Ishikawa (cell line): Measurements from ENCODE around the gene SHC2.

Source experiments
- CEBPB ChIP-seq: IDR thresholded peaks from 2 replicates; pipeline ENCODE4 v1.6.1; 2012
- CREB1 ChIP-seq: IDR thresholded peaks from 2 replicates; pipeline ENCODE4 v1.6.1; 2012; ENCODE audit warnings: low read depth
- EGR1 ChIP-seq: IDR thresholded peaks from 2 replicates; pipeline ENCODE4 v1.6.1; 2012
- EP300 ChIP-seq: IDR thresholded peaks from 2 replicates; pipeline ENCODE4 v1.6.1; 2012; ENCODE audit warnings: borderline replicate concordance
- FOXM1 ChIP-seq: IDR thresholded peaks from 2 replicates; pipeline ENCODE4 v1.6.1; 2012; ENCODE audit warnings: low read depth, borderline replicate concordance
- MAX ChIP-seq: IDR thresholded peaks from 2 replicates; pipeline ENCODE4 v1.6.1; 2012
- NFIC ChIP-seq: IDR thresholded peaks from 2 replicates; pipeline ENCODE4 v1.6.1; 2012
- RAD21 ChIP-seq: IDR thresholded peaks from 2 replicates; pipeline ENCODE4 v1.6.1; 2012; ENCODE audit warnings: low read depth
- REST ChIP-seq: IDR thresholded peaks from 2 replicates; pipeline ENCODE4 v1.6.1; 2012; ENCODE audit warnings: low read depth, mild to moderate bottlenecking
- TAF1 ChIP-seq: IDR thresholded peaks from 2 replicates; pipeline ENCODE4 v1.6.1; 2012; ENCODE audit warnings: low read depth, mild to moderate bottlenecking
- TCF12 ChIP-seq: IDR thresholded peaks from 2 replicates; pipeline ENCODE4 v1.6.1; 2012; ENCODE audit warnings: low read depth
- TEAD4 ChIP-seq: IDR thresholded peaks from 2 replicates; pipeline ENCODE4 v1.6.1; 2012
- USF1 ChIP-seq: IDR thresholded peaks from 2 replicates; pipeline ENCODE4 v1.6.1; 2012
- YY1 ChIP-seq: IDR thresholded peaks from 2 replicates; pipeline ENCODE4 v1.6.1; 2012; ENCODE audit warnings: low read depth
- ZBTB7A ChIP-seq: IDR thresholded peaks from 2 replicates; pipeline ENCODE4 v1.6.1; 2012; ENCODE audit warnings: low read depth

The SHC2 gene

GRCh38 chr19:367963-368629 is 92.7 kb downstream of the SHC2 start:
- TF ChIP-seq NFIC: no peak
- TF ChIP-seq FOXM1: no peak
- no peak for TF ChIP-seq YY1
- TF ChIP-seq MAX: no peak
- TF ChIP-seq RAD21: no peak
- TF ChIP-seq TEAD4: no peak
- TF ChIP-seq CEBPB: no peak
- TF ChIP-seq REST: no peak
- TF ChIP-seq USF1: no peak
- no peak for TF ChIP-seq TAF1
- TF ChIP-seq CREB1: no peak
- TF ChIP-seq ZBTB7A: no peak
- no peak for TF ChIP-seq TCF12
- no peak for TF ChIP-seq EGR1
- TF ChIP-seq EP300: no peak

GRCh38 chr19:367561-367960 is 93.3 kb downstream of the SHC2 start:
- no peak for TF ChIP-seq REST
- no peak for TF ChIP-seq MAX
- no peak for TF ChIP-seq TEAD4
- no peak for TF ChIP-seq YY1
- TF ChIP-seq CEBPB: no peak
- no peak for TF ChIP-seq RAD21
- TF ChIP-seq ZBTB7A: no peak
- TF ChIP-seq USF1: no peak
- TF ChIP-seq EGR1: no peak
- TF ChIP-seq EP300: no peak
- no peak for TF ChIP-seq CREB1
- no peak for TF ChIP-seq TCF12
- no peak for TF ChIP-seq NFIC
- no peak for TF ChIP-seq TAF1
- no peak for TF ChIP-seq FOXM1

GRCh38 chr19:366951-367350 is 93.9 kb downstream of the SHC2 start:
- no peak for TF ChIP-seq RAD21
- TF ChIP-seq NFIC: no peak
- no peak for TF ChIP-seq TEAD4
- no peak for TF ChIP-seq TCF12
- no peak for TF ChIP-seq CREB1
- no peak for TF ChIP-seq TAF1
- no peak for TF ChIP-seq EP300
- no peak for TF ChIP-seq MAX
- TF ChIP-seq REST: no peak
- no peak for TF ChIP-seq CEBPB
- TF ChIP-seq EGR1: no peak
- no peak for TF ChIP-seq ZBTB7A
- TF ChIP-seq YY1: no peak
- no peak for TF ChIP-seq FOXM1
- no peak for TF ChIP-seq USF1
